HG02870 (cell line): ENCODE measurements around the gene TEX22.

Source experiments
- ATAC-seq: cut with Tn5 transposase; IDR thresholded peaks from one replicate; pipeline ENCODE4 v1.9.1; 2021; ENCODE audit warnings: mild to moderate bottlenecking, moderate library complexity; ENCODE audit not compliant: unreplicated experiment

TEX22 gene

GRCh38 chr14:105455086-105455640, 56.8 kb downstream of the TEX22 start:
- no peak for ATAC-seq

DNA sequence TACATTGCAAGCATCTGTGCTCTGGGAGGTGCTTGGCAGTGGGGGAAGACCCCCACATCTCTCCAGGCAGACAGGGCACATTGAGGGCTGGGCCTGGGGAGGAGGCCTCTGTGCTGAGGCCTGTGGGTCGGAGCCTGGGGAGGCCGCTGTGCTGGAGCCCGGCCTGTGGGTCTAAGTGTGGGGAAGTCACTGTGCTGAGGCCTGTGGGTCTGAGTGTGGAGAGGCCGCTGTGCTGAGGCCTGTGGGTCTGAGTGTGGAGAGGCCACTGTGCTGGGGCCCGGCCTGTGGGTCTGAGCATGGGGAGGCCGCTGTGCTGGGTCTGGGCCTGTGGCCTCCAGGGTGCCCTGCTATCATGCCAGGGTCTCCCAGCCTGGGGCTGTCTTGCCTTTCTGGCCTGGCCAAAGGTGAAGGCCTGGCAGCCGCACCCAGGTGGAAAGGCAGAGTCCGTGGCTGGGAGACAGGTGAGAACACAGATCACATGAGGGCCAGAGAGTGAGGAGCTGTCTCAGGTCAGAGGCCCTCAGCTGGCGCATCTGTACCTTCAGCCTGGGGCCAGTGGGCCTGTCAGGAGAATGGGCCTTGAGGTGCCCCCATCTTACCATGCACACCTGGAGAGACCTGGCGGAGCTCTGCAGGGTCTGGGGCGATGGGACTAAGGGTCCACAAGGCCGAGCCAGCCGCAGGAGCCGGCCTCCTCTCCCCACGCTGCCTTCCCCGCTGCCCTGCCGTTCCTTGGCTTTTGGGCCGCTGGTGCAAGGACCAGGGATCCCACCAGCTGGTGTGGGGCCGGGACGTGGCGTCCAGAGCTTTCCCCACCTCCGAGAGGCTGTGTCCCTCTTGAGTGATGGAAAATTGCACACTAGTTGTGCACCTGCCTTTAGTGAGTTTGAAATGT, 57.7 kb downstream of the TEX22 start:
- ATAC-seq, result no peak

- no peak for ATAC-seq
Measured at GRCh38 chr14:105456736-105457617, 58.6 kb downstream of the TEX22 start.

DNA sequence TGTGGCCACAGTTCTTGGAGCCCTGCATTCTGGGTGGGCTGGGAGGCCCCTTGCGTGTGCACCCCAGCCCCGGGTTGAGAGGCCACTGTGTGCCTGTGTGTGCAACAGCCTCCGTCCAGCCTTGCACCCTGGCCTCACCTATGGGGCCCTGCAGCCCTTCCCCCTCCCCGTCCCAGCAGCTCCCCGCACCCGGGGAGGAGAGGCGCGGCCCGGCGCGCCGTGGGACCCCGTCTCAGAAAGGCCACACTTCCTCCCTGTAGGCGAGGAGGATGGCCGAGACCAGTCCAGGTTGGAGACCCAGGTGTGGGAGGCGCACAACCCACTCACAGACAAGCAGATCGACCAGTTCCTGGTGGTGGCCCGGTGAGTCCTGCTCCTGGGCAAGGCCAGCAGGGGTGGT, 59.7 kb downstream of the TEX22 start:
- ATAC-seq, result no peak

DNA sequence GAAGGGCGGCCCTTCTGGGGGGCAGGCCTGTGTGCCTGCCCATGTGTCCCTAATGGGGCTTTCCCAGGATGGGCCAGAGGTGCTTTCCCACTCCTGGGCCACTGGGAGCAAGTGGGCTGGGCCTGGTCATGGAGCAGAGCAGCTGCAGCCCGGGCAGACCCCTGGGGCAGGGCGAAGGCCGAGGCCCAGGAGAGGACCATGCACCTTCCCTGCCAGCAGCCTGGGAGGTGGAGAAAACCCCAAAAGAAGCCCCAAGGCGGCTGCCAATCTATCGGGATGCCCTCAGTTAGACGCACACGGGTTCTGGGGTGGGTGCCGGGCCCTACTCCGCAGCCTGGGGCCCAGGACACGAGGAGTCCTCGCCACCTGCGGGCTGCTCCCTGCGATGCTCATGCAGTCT, 60.2 kb downstream of the TEX22 start:
- no peak for ATAC-seq

GRCh38 chr14:105460116-105460515, 61.8 kb downstream of the TEX22 start:
- no peak for ATAC-seq

- ATAC-seq, result no peak
Measured at GRCh38 chr14:105460616-105461015, 62.3 kb downstream of the TEX22 start.

DNA sequence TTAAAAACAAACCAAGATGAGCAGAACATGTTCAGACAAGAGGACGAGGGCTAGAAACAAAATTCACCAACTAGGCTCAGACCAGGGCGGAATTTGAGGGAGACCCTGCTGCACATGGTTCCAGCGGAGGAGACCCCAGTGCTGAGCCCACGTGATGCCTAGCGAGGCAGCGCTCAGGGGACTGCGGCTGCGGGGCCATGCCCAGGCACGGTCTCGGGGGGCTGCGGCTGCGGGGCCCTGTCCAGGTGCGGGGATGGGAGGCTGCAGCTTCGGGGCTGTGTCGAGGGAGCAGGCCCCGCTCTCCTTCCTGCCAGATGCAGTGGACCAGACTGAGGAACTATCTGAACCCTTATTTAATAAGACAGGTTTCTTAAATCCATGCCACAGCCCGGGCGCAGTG, 63.6 kb downstream of the TEX22 start:
- no peak for ATAC-seq
